MM.1S (cell line): Measurements from ENCODE around the gene CSTF2.

Experiments
- DNase-seq: peaks from one replicate; pipeline ENCODE4 v3.0.0-alpha.2; 2015
- H2AFZ ChIP-seq: fragments of 300-600 bp; sonication (generic); 2 replicates; pipeline ENCODE4 v1.6.0; 2016; ENCODE audit warnings: antibody characterized with exemption, low read length
- H3F3A ChIP-seq: fragments of 300-600 bp; sonication (generic); 2 replicates; pipeline ENCODE4 v1.6.1; 2016; ENCODE audit warnings: mild to moderate bottlenecking, antibody characterized with exemption, low read length, moderate library complexity, mixed read lengths; ENCODE audit not compliant: insufficient read depth
- H3K27ac ChIP-seq: fragments of 300-600 bp; sonication (generic); 2 replicates; pipeline ENCODE4 v1.5.1; 2016; ENCODE audit warnings: mild to moderate bottlenecking, low read length
- H3K27me3 ChIP-seq: fragments of 300-600 bp; sonication (generic); replicated peaks from 2 replicates; pipeline ENCODE4 v1.6.0; 2016; ENCODE audit warnings: low read length; ENCODE audit not compliant: insufficient read depth
- H3K36me3 ChIP-seq: fragments of 300-600 bp; sonication (generic); replicated peaks from 2 replicates; pipeline ENCODE4 v1.6.1; 2016; ENCODE audit warnings: mild to moderate bottlenecking, low read length, mixed read lengths; ENCODE audit not compliant: insufficient read depth
- H3K4me1 ChIP-seq: fragments of 300-600 bp; sonication (generic); 2 replicates; pipeline ENCODE4 v1.6.1; 2016; ENCODE audit warnings: low read length, mixed read lengths
- H3K4me2 ChIP-seq: fragments of 300-600 bp; sonication (generic); 2 replicates; pipeline ENCODE4 v1.6.0; 2016; ENCODE audit warnings: low read depth, low read length
- H3K4me3 ChIP-seq: fragments of 300-600 bp; sonication (generic); 2 replicates; pipeline ENCODE4 v1.5.1; 2016; ENCODE audit warnings: low read length, mixed read lengths
- H3K79me2 ChIP-seq: fragments of 300-600 bp; sonication (generic); 2 replicates; pipeline ENCODE4 v1.6.1; 2016; ENCODE audit warnings: mixed run types, low read length, mixed read lengths
- H3K9ac ChIP-seq: fragments of 300-600 bp; sonication (generic); 2 replicates; pipeline ENCODE4 v1.6.1; 2016; ENCODE audit warnings: low read length, mixed read lengths
- H3K9me2 ChIP-seq: fragments of 300-600 bp; sonication (generic); replicated peaks from 2 replicates; pipeline ENCODE4 v1.6.1; 2016; ENCODE audit warnings: mild to moderate bottlenecking, low read length, mixed read lengths; ENCODE audit not compliant: insufficient read depth
- H3K9me3 ChIP-seq: fragments of 300-600 bp; sonication (generic); replicated peaks from 2 replicates; pipeline ENCODE4 v1.6.1; 2016; ENCODE audit warnings: mild to moderate bottlenecking, low read length, mixed read lengths; ENCODE audit not compliant: insufficient read depth
- H4K20me1 ChIP-seq: fragments of 300-600 bp; sonication (generic); 2 replicates; pipeline ENCODE4 v1.6.1; 2016; ENCODE audit warnings: mild to moderate bottlenecking, low read length, moderate library complexity, mixed read lengths; ENCODE audit not compliant: insufficient read depth
- EZH2 ChIP-seq: fragments of 300-600 bp; sonication (generic); optimal IDR thresholded peaks from 2 replicates; pipeline ENCODE3; 2017; ENCODE audit warnings: low read depth, mild to moderate bottlenecking, antibody characterized with exemption, low read length, mixed read lengths
- EZH2phosphoT487 ChIP-seq: fragments of 300-600 bp; sonication (generic); IDR thresholded peaks from 2 replicates; pipeline ENCODE4 v1.6.1; 2018; ENCODE audit warnings: antibody characterized with exemption, low read length
- TF ChIP-seq, protein P1 (sequence below): fragments of 300-600 bp; sonication (generic); IDR thresholded peaks from 2 replicates; pipeline ENCODE4 v1.5.1; 2016; ENCODE audit warnings: antibody characterized with exemption, low read length, mixed read lengths

The CSTF2 gene

DNA sequence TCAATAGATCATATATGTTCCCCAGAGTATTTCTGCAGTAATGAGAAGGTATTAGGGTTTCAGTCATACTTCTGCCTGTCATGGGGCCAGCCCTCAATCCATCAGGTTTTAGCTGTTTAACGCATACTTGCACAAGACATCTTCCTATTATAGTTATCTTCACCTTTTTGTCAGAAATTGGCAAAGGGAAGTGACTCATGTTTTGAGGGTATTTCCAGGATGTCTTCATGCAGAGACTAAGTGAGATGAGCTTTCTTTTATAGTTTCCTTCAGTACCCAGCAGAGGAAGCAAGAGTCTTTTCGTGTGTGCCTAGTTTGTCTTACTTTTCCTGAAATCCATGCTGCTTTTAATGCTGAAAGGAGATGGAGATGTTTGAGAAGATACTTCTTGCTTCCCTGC, 9.5 kb downstream of the CSTF2 start:
- Histone ChIP-seq H3K4me3 (no peak overlapping the region), H3F3A (no peaks in the 10 kb centered on the region), H3K9ac (no peak overlapping the region), H3K27me3 (no peaks in the 10 kb centered on the region), H3K79me2 (no peaks in the 10 kb centered on the region), H2AFZ (no peak overlapping the region), H3K27ac (no peak overlapping the region), H4K20me1 (no peaks in the 10 kb centered on the region), H3K9me2 (no peaks in the 10 kb centered on the region), H3K9me3 (no peaks in the 10 kb centered on the region), H3K4me2 (no peak overlapping the region), H3K36me3 (no peaks in the 10 kb centered on the region), H3K4me1 (no peaks in the 10 kb centered on the region)
- DNase-seq = no peak
- TF ChIP-seq EZH2 (no peak), EZH2phosphoT487 (no peak)
- TF ChIP-seq, protein P1, sequence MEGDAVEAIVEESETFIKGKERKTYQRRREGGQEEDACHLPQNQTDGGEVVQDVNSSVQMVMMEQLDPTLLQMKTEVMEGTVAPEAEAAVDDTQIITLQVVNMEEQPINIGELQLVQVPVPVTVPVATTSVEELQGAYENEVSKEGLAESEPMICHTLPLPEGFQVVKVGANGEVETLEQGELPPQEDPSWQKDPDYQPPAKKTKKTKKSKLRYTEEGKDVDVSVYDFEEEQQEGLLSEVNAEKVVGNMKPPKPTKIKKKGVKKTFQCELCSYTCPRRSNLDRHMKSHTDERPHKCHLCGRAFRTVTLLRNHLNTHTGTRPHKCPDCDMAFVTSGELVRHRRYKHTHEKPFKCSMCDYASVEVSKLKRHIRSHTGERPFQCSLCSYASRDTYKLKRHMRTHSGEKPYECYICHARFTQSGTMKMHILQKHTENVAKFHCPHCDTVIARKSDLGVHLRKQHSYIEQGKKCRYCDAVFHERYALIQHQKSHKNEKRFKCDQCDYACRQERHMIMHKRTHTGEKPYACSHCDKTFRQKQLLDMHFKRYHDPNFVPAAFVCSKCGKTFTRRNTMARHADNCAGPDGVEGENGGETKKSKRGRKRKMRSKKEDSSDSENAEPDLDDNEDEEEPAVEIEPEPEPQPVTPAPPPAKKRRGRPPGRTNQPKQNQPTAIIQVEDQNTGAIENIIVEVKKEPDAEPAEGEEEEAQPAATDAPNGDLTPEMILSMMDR = no peak

DNA sequence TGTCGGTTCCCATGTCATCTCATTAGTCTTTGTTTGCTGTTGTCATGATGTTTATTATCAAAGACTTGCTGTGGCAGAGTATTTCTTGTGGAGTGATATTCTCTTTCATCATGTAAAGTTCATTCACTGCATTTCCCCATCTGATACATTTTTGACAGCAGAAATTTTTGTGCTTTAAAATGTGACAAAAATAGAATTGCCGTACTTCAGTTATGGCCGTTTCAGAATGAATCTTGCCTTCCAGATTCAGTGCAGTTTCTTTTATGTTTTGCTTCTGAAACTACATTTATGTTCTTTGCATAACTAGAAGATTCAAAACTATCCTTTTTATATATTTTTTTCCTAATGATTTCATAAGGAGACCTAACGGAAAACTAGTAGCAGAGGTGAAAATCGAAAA, 10.0 kb downstream of the CSTF2 start:
- H3K9me2 ChIP-seq = no peaks in the 10 kb centered on the region

DNA sequence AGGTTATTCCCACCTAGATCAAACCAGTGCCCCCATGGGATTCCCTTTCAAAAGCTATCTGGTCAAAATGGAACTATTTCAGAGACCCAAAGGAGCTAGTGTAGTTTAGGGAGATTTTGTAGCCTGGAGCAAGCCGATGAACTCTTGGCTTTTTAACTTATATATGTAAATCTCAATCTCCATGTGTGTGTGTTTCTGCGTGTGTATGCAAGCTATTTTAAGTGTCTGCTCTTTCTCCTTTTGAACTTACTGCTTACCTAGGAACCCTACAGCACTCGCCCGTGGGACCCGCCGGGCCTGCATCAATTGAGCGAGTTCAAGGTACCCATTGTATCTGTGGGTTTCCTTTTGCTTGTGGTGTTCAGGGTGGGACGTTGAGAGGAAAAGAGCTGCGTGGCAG, 10.4 kb downstream of the CSTF2 start:
- H3K27me3 ChIP-seq = no peaks in the 10 kb centered on the region
- H3K27ac ChIP-seq = no peak overlapping the region
- no peaks in the 10 kb centered on the region for H3K79me2 ChIP-seq
- H4K20me1 ChIP-seq = no peaks in the 10 kb centered on the region
- H2AFZ ChIP-seq = no peak overlapping the region
- no peaks in the 10 kb centered on the region for H3F3A ChIP-seq
- no peak for DNase-seq
- H3K9me2 ChIP-seq = no peaks in the 10 kb centered on the region
- no peak overlapping the region for H3K9ac ChIP-seq
- no peaks in the 10 kb centered on the region for H3K36me3 ChIP-seq
- no peaks in the 10 kb centered on the region for H3K9me3 ChIP-seq
- no peak overlapping the region for H3K4me2 ChIP-seq
- H3K4me3 ChIP-seq = no peak overlapping the region
- TF ChIP-seq, protein P1 = no peak
- no peaks in the 10 kb centered on the region for H3K4me1 ChIP-seq

More for the DNA sequence above, 10.0 kb downstream of the CSTF2 start:
- Histone ChIP-seq H3F3A (no peaks in the 10 kb centered on the region), H3K36me3 (no peaks in the 10 kb centered on the region), H3K4me1 (no peaks in the 10 kb centered on the region), H3K27ac (no peak overlapping the region), H3K79me2 (no peaks in the 10 kb centered on the region), H4K20me1 (no peaks in the 10 kb centered on the region), H3K27me3 (no peaks in the 10 kb centered on the region), H3K9me3 (no peaks in the 10 kb centered on the region), H3K4me3 (no peak overlapping the region), H3K9ac (no peak overlapping the region), H2AFZ (no peak overlapping the region), H3K4me2 (no peak overlapping the region)
- TF ChIP-seq EZH2 = no peak
- TF ChIP-seq, protein P1 = no peak
- no peak for TF ChIP-seq EZH2phosphoT487
- no peak for DNase-seq
